Measurements from ENCODE around the gene MAPRE2.

- TF ChIP-seq CTCF (IDR thresholded peaks at IDR 0.05) (no peak), EP300 (IDR thresholded peaks at IDR 0.05) (no peak), POLR2A (IDR thresholded peaks at IDR 0.05) (no peak), POLR2AphosphoS5 (IDR thresholded peaks at IDR 0.05) (no peak)
Observed at GRCh38 chr18:35010156-35010555, 31.1 kb upstream of the MAPRE2 start.

Data from upper lobe of left lung (tissue), 4 donors.